GM19035 (cell line): ENCODE measurements around the gene PYY.
"Not testable (repeated sequence)": the region's sequence is repeated elsewhere in the genome, so short reads cannot be mapped to it uniquely, and the experiment has no call there.

Experiments used
- ATAC-seq: cut with Tn5 transposase; IDR thresholded peaks from one replicate; pipeline ENCODE4 v1.9.1; 2021; ENCODE audit not compliant: unreplicated experiment

Gene PYY

DNA sequence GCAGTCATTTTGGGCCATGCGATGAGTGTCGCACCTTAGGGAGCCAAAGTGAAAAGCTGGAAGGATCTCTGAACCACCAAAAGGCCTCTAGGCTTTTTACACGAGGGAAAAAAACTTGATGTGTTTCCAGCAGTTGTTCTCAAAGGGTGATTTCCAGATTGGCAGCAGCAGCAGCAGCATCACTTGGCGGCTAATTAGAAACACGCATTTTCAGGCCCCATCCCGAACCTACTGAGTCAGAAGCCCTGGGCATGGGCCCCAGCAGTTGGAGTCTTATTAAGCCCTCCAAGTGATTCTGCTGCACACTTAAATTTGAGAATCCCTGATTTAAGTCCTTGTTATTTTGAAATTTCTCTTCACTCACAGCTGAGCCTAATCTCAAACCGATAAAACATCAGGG lies 25.3 kb upstream of the PYY start:
- no peak for ATAC-seq

DNA sequence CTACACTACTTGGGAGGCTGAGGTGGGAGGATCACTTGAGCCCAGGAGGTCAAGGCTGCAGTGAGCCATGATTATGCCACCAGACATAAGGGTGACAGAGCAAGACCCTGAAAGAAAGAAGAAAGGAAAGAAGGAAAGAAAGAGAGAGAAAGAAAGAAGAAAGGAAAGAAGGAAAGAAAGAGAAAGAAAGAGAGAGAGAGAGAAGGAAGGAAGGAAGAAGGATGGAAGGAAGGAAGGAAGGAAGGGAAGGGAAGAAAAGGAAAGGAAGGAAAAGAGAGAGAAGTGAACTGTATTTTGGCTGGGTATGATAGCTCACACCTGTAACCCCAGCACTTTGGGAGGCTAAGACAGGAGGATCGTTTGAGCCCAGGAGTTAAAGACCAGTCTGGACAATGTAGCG lies 24.3 kb upstream of the PYY start:
- no peak for ATAC-seq

DNA sequence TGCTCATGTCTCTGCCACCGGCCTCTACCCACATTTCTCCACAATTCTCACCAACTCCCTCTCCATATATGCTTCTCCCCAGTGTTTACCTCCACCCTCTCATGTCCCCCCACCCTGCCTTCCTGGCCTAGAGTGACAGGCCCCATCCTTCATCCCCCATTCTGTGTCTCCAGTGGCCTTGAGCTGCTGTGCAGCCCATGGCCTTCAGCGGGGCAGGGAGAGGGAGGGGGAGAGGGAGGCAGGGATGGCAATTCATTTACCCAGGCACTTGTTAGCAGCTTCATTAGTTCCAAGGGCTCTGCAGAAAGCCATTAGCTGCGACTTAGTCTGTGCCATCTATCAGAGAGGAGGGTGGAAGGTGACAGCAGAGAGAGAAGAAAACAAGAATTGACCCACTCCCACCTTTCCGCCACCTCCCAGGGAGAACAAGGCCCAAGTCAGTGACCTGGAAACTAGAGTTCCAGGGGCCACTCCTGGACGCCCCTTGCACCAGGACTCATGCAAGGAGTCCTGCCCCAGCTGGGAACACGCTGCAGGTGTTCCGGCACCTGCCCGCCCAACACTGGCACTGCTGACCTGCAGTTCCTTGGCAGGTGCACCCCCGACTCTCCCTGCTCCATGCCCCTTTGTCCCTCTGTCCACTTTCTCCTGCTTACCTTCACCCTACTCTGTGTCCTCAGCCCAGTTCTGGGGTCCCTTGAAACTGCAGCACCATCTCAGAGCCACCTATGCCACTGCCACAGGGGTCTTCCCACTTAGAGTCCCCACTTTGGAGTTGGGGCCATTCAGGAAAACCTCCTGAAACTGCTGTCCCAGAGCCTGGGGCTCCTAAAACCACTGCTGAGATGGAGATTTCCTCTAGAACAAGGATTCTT lies 23.5 kb upstream of the PYY start:
- no peak for ATAC-seq

DNA sequence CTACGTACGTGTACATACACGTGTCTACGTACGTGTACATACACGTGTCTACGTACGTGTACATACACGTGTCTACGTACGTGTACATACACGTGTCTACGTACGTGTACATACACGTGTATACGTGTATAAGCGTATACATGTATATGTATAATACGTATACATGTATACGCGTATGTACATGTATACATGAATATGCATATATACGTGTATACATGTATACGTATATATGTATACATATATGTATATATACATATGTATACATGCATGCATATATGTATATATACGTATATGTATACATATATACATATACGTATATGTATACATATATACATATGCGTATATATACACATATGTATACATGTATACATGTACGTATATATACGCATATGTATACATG lies 22.2 kb upstream of the PYY start:
- no peak for ATAC-seq

DNA sequence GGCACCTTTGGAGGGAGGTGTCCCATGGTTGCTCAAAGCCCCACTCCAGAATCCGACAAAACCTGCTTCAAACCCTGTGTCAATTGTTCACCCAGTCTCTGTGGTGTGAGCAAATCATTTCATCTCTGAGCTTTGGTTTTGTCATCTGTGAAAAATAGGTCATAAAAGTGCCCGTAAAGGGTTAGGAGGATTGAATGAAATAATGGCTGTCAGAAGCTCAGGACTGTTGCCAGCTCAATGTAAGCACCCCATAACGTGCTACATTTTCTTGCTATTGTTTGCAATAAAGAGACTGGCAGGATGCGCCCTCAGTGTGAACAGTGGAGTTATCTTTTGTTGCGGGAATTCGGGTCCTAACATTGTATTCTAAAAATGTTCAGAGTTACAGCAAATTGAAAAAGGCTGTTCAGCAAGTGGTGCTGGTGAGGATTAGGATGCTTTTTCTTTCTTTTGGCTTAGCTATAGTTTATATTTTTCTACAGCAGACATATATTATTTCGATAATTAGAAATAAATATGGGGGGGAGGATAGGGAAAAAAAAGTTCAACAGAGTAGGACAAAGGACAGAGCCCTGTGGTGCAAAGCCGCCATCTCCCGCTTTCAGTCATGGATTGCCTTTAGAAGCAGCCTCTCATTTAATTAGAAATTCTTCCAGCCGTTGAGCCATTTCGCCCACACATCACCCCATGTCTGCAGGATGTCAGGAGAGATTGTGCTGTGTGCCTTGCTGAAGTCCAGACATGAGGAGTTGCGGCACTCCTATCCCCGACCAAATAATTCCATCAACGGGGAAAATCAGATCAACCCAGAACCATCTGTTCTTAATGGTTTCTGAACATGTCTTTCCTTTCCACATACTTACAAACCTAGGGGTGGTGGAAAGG lies 20.9 kb upstream of the PYY start:
- ATAC-seq: no peak

DNA sequence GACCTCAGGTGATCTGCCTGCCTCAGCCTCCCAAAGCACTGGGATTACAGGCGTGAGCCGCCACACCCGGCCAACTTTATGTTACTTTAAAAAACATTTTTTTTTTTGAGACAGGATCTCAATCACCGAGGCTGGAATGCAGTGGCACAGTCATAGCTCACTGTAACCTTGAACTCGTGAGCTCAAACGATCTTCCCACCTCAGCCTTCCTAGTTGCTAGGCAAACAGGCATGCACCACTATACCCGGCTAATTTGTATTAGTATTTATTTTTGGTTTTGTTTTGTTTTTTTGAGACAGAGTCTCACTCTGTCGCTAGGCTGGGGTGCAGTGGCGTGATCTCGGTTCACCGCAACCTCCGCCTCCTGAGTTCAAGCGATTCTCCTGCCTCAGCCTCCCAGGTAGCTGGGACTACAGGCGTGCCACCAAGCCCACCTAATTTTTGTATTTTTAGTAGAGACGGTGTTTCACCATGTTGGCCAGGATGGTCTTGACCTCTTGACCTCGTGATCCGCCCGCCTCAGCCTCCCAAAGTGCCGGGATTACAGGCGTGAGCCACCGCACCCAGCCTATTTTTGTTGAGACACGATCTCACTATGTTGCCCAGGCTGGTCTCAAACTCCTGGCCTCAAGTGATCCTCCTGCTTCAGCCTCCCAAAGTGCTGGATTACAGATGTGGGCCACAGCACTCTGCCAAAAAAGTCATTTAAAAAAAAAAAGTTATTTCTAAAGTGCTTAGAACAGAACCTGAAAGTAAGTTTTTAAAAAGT lies 18.9 kb upstream of the PYY start:
- ATAC-seq: not testable (repeated sequence)

DNA sequence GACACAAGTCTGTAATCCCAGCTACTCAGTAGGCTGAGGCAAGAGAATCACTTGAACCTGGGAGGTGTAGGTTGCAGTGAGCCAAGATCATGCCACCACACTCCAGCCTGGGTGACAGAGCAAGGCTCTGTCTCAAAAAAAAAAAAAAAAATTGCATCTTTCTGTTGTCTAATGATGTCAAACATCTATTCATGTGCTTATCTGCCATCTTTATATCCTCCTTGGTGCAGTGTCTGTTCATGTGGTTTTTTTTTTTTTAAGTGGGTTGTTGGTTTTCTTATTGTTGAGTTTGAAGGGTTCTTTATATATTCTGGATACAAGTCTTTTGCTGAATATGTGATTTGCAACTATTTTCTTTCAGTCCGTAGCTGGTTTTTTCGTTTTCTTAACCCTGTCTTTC lies 17.7 kb upstream of the PYY start:
- ATAC-seq: not testable (repeated sequence)

DNA sequence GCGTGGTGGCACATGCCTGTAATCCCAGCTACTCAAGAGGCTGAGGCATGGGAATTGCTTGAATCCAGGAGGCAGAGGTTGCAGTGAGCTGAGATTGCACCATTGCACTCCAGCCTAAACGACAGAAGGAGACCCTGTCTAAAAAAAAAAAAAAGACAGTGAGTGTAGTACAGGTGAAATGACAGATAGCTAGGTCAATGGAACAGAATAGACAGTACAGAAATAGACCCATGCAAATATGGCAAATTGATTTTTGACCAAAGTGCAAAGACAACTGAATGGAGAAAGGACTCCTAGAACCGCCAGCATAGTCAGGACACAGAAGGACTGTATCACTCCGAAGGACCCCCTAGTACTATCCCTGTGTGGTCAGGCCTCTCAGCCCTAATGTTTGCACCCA lies 16.6 kb upstream of the PYY start:
- ATAC-seq: no peak

DNA sequence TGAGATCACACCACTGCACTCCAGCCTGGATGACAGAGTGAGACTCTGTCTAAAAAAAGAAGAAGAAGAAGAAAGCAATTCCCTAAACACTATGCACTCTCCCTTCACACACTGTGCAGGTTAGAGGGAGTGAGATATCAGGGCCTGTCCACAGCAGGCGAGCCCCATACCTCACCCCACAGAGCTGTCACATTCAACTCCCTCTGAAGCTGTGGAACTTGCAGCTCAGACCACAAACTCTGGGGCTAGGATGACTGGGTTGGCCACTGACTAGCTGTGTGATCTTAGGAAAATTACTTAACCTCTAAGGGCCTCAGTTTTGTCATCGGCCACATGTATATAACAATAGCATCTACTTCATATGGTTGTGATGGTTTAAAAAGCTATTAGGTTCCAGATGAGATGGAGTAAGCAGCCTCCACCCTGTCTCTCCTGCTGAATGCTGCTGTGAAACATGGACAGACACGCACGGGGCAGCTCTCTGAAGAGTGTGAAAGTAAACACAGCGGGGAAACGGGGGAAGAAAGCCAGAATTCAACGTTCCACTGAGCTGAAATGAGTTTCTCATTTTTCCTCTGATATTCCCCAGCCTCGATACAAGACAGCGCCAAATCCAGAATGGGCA lies 13.6 kb upstream of the PYY start:
- no peak for ATAC-seq

DNA sequence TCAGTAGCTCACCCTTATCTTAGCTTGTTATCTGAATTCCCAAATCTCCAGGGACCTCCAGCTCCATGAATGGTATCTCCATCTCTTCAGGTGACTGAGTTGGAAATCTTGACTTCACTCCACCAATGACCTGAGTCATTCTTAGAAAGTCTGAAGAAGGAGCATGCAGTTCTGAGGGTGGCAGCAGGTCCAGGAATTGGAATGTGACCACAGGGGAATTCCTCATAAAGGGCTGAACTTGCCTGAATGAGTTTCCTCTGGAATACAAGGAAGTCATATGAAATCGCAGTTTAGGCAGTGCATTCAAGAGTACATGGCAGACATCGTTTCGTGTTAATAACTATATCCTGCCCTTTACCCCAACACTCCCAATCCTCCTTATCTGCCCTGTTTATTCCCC lies 12.5 kb upstream of the PYY start:
- no peak for ATAC-seq

DNA sequence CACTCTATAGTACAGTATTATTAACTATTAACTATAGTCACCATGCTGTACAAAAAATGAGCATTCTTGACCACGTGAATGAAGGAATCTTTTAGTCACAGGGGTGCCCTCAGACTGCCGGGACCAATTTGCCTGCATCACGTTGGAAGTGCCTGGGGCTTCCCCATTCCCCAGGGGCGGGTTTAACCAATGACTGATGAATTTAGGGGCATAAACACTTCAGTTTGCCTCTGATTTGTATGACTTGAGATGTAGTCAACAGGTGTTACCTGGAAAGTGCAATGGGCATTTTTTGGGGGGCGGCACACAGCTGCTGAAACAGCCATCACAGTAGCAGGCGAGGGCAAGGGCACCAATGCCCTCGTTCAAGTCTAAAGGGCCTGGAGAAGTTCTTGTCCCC lies 8.7 kb upstream of the PYY start:
- ATAC-seq: no peak

DNA sequence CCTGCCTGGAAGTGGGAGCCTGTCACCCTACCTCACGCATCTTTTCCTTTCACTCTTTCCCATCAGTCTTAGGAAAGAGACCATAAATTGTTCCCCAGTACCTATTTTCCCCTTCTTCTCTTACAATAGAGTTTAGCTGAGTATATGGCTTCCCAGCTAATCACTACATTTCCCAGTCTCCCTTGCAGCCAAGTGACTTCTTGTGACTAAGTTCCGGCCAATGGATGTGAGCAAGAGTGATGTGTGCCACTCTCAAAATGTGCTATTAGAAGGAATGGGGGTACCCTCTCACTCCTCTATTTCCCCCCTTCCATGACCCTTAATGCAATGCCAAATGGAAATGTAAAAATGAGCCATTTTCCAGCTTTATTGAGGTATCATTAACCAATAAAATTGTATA lies 8.2 kb upstream of the PYY start:
- no peak for ATAC-seq

DNA sequence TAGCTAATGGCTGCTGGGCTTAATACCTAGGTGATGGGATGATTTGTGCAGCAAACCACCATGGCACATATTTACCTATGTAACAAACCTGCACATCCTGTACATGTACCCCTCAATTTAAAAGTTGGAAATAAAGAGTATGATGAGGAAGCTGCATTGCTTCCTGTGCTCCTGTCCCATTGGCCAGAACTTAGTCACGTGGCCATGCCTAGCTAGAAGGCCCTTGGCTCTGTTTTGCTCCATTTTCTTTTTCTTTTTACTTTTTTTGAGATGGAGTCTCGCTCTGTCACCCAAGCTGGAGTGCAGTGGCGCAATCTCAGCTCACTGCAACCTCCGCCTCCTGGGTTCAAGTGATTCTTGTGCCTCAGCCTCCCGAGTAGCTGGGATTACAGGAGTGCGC lies 7.6 kb upstream of the PYY start:
- ATAC-seq: not testable (repeated sequence)

DNA sequence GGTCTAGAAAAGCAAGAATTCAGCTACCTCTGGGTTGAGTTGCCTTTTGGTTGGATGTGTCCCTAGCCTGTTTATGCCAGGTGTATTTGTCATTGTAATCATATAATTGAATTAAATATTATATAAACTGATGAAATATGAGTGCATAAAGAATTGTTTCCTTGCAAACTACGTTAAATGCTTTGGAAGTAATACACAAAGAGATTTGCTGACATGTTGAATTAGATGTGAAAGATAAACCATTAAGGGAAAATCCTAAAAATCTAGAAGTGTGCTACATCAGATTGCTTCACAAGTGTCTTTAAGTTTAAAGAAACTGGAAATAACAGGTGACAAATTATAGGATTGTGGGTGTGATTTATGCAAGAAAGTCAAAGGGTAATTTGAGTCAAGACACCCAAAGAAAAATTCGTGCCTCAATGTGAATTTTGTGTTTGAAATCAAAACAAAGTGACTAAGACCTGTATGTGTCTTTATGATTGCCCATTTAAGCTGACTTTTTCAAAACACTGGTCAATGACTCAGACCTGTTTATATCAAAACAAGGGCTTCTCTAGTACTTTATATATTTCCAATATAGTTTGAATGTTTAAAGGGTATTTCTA lies 5.1 kb upstream of the PYY start:
- no peak for ATAC-seq

DNA sequence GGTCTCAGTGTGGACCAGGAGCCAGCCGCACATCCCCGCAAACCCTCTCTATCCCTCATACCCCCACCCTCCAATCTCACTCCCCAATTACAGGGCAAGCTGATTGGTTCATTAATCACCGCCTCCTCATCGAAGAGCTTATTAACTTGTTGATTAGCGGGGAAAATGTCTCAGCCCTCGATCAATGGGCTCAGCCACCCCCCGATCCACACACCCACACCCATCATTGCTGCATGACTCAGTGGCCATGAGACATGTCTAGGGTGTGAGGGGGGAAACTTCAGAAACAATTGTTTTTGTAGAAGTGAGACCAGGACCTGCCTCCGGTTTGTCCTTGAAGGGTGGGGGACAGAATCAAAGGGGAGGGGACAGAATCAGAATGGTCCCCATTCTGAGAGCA lies 2.5 kb upstream of the PYY start:
- ATAC-seq: no peak

DNA sequence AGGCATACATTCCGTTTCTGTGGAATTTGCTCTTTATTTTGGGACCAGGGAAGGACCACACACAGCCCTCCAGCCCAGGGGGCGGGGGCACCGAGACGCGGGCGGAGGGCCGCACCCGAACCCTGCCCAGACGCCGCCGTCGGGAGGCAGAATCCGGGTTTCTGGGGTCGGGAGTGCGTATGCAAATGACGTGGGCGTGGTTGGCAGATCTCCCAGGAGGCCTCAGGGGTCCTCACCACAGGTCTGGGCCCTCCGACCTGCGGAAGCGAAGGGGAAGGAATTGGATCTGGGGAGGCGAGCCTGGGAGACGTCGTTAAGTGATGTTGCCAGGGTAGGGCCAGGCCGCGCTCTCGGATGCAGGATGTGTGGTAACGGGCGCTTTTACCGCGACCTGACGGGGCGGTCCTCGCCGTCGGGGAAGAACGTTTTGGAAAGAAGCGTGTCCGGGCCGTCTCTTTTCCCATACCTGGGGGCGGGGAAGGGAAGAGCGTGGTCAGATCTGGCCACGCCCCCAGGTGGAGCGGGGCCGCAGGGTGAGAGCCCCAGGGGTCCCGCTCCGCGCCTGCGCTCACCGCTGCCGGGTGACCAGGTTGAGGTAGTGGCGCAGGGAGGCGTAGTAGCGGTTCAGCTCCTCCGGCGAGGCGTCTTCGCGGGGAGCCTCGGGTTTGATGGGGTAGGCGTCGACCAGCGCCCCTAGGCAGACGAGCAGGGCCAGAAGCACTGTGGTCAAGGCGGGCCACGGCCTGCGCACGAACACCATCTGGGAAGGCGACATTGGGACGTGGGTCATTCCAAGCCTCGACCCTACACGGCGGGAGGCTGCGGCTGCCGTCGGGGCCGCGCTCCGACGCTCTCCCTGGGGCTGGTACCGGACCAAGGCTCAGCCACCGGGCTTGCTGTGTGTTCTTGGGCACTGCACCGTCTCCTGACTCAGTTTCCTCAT lies 745 bp downstream of the PYY start:
- ATAC-seq: no peak

DNA sequence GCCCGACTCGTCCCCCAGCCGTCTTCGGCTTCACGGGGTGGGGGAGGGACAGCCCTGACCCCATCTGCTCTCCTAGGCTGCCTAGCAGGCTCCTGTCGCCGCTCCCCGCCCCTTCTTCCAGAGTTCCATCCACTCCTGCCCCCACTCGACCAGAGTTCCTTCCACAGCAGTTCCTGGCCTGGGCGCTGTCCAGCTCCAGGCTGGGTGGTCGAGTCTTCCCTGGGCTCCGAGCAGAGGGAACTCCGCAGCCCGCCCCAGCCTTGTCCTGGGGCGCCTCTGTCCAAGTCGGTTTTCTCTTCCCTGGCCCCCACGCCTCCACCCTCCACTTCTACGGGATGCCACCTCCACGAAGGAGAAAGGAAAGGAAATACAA lies 1.4 kb downstream of the PYY start:
- no peak for ATAC-seq

DNA sequence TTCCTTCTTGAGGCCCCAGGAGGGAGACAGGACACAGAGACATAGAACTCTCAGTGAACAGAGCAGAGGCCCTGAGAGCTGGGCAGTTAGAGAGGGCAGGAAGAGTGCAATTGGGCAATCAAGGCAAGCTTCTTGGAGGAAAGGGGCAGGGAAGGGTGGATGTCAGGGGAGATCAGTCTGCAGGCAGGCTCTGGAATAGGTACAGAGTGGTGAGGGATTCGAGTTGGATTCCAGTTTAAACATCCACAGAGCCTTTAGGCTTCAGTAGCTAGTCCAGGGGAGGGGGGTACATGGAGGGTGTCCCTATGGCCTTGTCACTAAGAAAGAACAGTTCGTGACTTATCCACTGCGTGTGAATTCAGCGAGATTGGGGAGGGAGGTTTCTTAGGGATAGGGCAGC lies 2.0 kb downstream of the PYY start:
- ATAC-seq: no peak

DNA sequence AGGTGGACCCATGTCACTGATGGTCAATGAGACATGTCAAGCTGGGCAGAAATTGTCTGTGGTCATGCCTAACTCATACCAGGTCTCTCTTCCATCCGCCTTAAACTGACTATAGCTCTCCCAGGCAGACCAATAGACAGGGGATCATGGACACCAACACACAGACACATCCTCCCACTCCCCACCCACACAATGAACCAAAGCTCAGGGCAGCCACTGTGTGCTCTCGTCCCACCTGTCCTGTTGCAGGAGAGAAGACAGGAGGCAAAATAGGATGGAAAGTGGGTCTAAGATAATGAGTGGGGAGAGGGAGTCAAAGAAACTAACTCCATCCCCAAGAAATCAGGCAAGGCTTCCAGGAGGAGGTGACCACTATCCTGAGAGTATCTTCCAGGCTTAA lies 3.2 kb downstream of the PYY start:
- ATAC-seq: no peak

DNA sequence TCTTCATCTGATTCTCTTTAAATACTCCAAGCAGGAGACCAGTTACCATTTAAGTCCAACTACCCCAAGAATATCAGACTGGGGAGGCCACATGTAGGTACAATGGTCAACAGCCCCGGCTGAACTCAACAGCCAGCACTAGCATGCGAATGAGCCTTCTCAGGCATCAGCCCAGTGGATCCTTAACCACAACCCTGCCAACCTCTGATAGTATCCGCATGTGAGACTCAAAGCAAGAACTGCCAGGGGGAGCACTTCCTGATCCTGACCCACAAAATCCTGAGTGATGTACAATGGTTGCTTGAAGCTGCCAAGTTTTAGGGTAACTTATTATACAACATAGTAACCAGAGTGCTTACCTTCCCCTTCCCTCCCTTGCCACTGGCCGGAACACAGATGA lies 4.0 kb downstream of the PYY start:
- ATAC-seq: no peak
